Esophagus muscularis mucosa (tissue), 3 donors: ENCODE measurements around the gene MAP3K2.

Source experiments
- POLR2A ChIP-seq: fragments of 450-650 bp; IDR thresholded peaks from one replicate; pipeline ENCODE4 v1.6.1; 2017; ENCODE audit warnings: antibody characterized with exemption, moderate library complexity, mild to moderate bottlenecking, low read depth
- TF ChIP-seq, protein P1 (sequence below), 3 experiments: fragments of 200-600 bp in 2 of 3; fragments of 450-650 bp in 1 of 3; sonication (generic) in 2 of 3; IDR thresholded peaks; one replicate each; pipeline ENCODE4 v1.5.1; 2017 to 2019; ENCODE audit warnings: antibody characterized with exemption in 3 of 3, mild to moderate bottlenecking in 2 of 3, moderate library complexity in 1 of 3

GRCh38 chr2:127421116-127421800 is 33.5 kb upstream of the MAP3K2 start:
- TF ChIP-seq POLR2A: no peak
- TF ChIP-seq, protein P1, sequence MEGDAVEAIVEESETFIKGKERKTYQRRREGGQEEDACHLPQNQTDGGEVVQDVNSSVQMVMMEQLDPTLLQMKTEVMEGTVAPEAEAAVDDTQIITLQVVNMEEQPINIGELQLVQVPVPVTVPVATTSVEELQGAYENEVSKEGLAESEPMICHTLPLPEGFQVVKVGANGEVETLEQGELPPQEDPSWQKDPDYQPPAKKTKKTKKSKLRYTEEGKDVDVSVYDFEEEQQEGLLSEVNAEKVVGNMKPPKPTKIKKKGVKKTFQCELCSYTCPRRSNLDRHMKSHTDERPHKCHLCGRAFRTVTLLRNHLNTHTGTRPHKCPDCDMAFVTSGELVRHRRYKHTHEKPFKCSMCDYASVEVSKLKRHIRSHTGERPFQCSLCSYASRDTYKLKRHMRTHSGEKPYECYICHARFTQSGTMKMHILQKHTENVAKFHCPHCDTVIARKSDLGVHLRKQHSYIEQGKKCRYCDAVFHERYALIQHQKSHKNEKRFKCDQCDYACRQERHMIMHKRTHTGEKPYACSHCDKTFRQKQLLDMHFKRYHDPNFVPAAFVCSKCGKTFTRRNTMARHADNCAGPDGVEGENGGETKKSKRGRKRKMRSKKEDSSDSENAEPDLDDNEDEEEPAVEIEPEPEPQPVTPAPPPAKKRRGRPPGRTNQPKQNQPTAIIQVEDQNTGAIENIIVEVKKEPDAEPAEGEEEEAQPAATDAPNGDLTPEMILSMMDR (IDR thresholded peaks at IDR 0.05): no peak
